Subcutaneous adipose tissue (tissue), 4 donors: ENCODE results near the gene CCDC85B. TPM values are rescaled to one million over a fixed set of nuclear protein-coding genes. Genes with fewer than 3 reads are reported as not detected.

Source experiments
- CTCF ChIP-seq: fragments of 450-650 bp; IDR thresholded peaks from one replicate; pipeline ENCODE4 v1.5.1; 2016; ENCODE audit warnings: low read depth, mild to moderate bottlenecking, control low read depth, antibody characterized with exemption, moderate library complexity
- total RNA-seq, 4 donors: library from RNA; depleted of rRNA; stranded (reverse); fragments of >200 nt; gene quantifications; one replicate each; pipeline ENCODE4 v1.1.0, GENCODE V29; 2016

The CCDC85B gene
- total RNA-seq, 4 donors from 2014 or later: 15.7 to 59.9 (median 29.3) TPM

- no peak for TF ChIP-seq CTCF
Measured at GRCh38 chr11:65872586-65873317, 17.7 kb upstream of the CCDC85B start, which contains the start of gene EFEMP2. Gene EFEMP2 (minus strand): TSS chr11:65872800. CDS start chr11:65872354, 446 bp downstream.

GRCh38 chr11:65873318-65874156 lies 16.9 kb upstream of the CCDC85B start:
- TF ChIP-seq CTCF: no peak

- TF ChIP-seq CTCF: no peak
Measured at GRCh38 chr11:65879617-65880016, 10.9 kb upstream of the CCDC85B start, which contains the start of gene CTSW. Gene CTSW (plus strand): TSS chr11:65879837. CDS start chr11:65879855, 18 bp downstream.

GRCh38 chr11:65880027-65880426 lies 10.4 kb upstream of the CCDC85B start:
- no peak for TF ChIP-seq CTCF

GRCh38 chr11:65880844-65881421 lies 9.5 kb upstream of the CCDC85B start:
- TF ChIP-seq CTCF: no peak

GRCh38 chr11:65882120-65883057 lies 8.1 kb upstream of the CCDC85B start:
- TF ChIP-seq CTCF: no peak
